ENCODE results near the gene ASMTL.
"Not testable (repeated sequence)": the region's sequence is repeated elsewhere in the genome, so short reads cannot be mapped to it uniquely, and the experiment has no call there.

Gene ASMTL

GRCh38 chrX:1388651-1389050, 64.1 kb downstream of the ASMTL start:
- no peak for DNase-seq (ENCODE audit: low spot score)

- no peak for DNase-seq (ENCODE audit: low spot score)
Observed at GRCh38 chrX:1387141-1387776, 65.5 kb downstream of the ASMTL start.

GRCh38 chrX:1386338-1387127, 66.2 kb downstream of the ASMTL start:
- DNase-seq (ENCODE audit: low spot score): no peak

GRCh38 chrX:1385253-1386223, 67.2 kb downstream of the ASMTL start:
- DNase-seq (ENCODE audit: low spot score): no peak

- DNase-seq (ENCODE audit: low spot score): no peak
Observed at GRCh38 chrX:1384658-1385252, 68.0 kb downstream of the ASMTL start.

- no peak for DNase-seq (ENCODE audit: low spot score)
Observed at GRCh38 chrX:1380672-1381233, 72.0 kb downstream of the ASMTL start.

- no peak for DNase-seq (ENCODE audit: low spot score)
Observed at GRCh38 chrX:1378306-1378759, 74.4 kb downstream of the ASMTL start.

- DNase-seq (ENCODE audit: low spot score): no peak
Observed at GRCh38 chrX:1368385-1368698, 84.4 kb downstream of the ASMTL start.

- DNase-seq (ENCODE audit: low spot score): not testable (repeated sequence)
Observed at GRCh38 chrX:1366363-1366762, 86.3 kb downstream of the ASMTL start.

GRCh38 chrX:1361910-1362309, 90.8 kb downstream of the ASMTL start:
- no peak for DNase-seq (ENCODE audit: low spot score)

- DNase-seq (ENCODE audit: low spot score): no peak
Observed at GRCh38 chrX:1361275-1361674, 91.4 kb downstream of the ASMTL start.

- no peak for DNase-seq (ENCODE audit: low spot score)
Observed at GRCh38 chrX:1360171-1360570, 92.5 kb downstream of the ASMTL start.

- no peak for DNase-seq (ENCODE audit: low spot score)
Observed at GRCh38 chrX:1359477-1359873, 93.2 kb downstream of the ASMTL start.

GRCh38 chrX:1358793-1359476, 93.8 kb downstream of the ASMTL start:
- DNase-seq (ENCODE audit: low spot score): no peak

- no peak for DNase-seq (ENCODE audit: low spot score)
Observed at GRCh38 chrX:1357993-1358392, 94.7 kb downstream of the ASMTL start.

- no peak for DNase-seq (ENCODE audit: low spot score)
Observed at GRCh38 chrX:1355131-1356046, 97.3 kb downstream of the ASMTL start.

GRCh38 chrX:1354036-1355019, 98.4 kb downstream of the ASMTL start:
- no peak for DNase-seq (ENCODE audit: low spot score)

Data from germinal center (tissue), 1 donor.